CD4-positive, alpha-beta memory T cell (primary cell): ENCODE data around the gene STK11. TPM values are rescaled to one million over a fixed set of nuclear protein-coding genes. Genes with fewer than 3 reads are reported as not detected.
A peak's percentile ranks its signal among the peaks of the same experiment; 100 is the strongest.

Experiments
- CTCF ChIA-PET: fragments of 350-600 bp; sonication (Branson Sonifier 250); formaldehyde crosslinking; loops from one replicate; lab custom pipeline; 2021; ENCODE audit warnings: inconsistent platforms; ENCODE audit not compliant: partially characterized antibody; lab: Charles Lee
- POLR2A ChIA-PET: fragments of 350-600 bp; sonication (Branson Sonifier 250); formaldehyde crosslinking; loops from one replicate; lab custom pipeline; 2021; ENCODE audit not compliant: partially characterized antibody; lab: Charles Lee
- DNase-seq, 5 donors: peaks; one replicate each; pipeline versions ENCODE4 v3.0.0 to v3.0.0-alpha.2; 2020 to 2022; ENCODE audit warnings: mixed read lengths in 1 of 5
- H3K27ac ChIP-seq: one replicate; pipeline ENCODE4 v1.7.0; 2013; ENCODE audit warnings: low read depth, low read length
- H3K27me3 ChIP-seq: 2 replicates; pipeline ENCODE4 v1.7.0; 2013; ENCODE audit warnings: mild to moderate bottlenecking, low read length, moderate library complexity; ENCODE audit not compliant: insufficient read depth
- H3K36me3 ChIP-seq: 2 replicates; pipeline ENCODE4 v1.7.0; 2013; ENCODE audit warnings: mild to moderate bottlenecking, low read length, moderate library complexity; ENCODE audit not compliant: insufficient read depth
- H3K4me1 ChIP-seq: 2 replicates; pipeline ENCODE4 v1.7.0; 2013; ENCODE audit warnings: mild to moderate bottlenecking, low read length, moderate library complexity; ENCODE audit not compliant: insufficient read depth
- H3K4me3 ChIP-seq, 2 donors: one replicate each; pipeline ENCODE4 v1.7.0; 2013; ENCODE audit warnings: low read length in 2 of 2, mild to moderate bottlenecking in 1 of 2
- H3K9me3 ChIP-seq, 2 donors: one replicate each; pipeline ENCODE4 v1.7.0; 2013; ENCODE audit warnings: low read length in 2 of 2, control low read depth in 1 of 2; ENCODE audit not compliant: control insufficient read depth in 1 of 2
- H3K27ac Mint-ChIP-seq, 7 donors: one replicate each; pipeline ENCODE4 v1.8.0; 2020 to 2021; ENCODE audit warnings: mixed read lengths in 7 of 7, mild to moderate bottlenecking in 6 of 7, inconsistent platforms in 3 of 7, moderate library complexity in 3 of 7
- H3K27me3 Mint-ChIP-seq, 2 donors: one replicate each; pipeline ENCODE4 v1.8.0; 2020 to 2021; ENCODE audit warnings: mixed read lengths in 2 of 2
- H3K36me3 Mint-ChIP-seq, 2 donors: one replicate each; pipeline ENCODE4 v1.8.0; 2020 to 2021; ENCODE audit warnings: mixed read lengths in 2 of 2, inconsistent platforms in 1 of 2, mild to moderate bottlenecking in 1 of 2
- H3K4me1 Mint-ChIP-seq, 4 donors: one replicate each; pipeline ENCODE4 v1.8.0; 2020 to 2021; ENCODE audit warnings: mixed read lengths in 4 of 4, mild to moderate bottlenecking in 1 of 4
- H3K4me3 Mint-ChIP-seq, 8 donors: one replicate each; pipeline ENCODE4 v1.8.0; 2020 to 2021; ENCODE audit warnings: mixed read lengths in 8 of 8, mild to moderate bottlenecking in 7 of 8, moderate library complexity in 6 of 8, inconsistent platforms in 3 of 8
- H3K9me3 Mint-ChIP-seq, 8 donors: one replicate each; pipeline ENCODE4 v1.8.0; 2020 to 2021; ENCODE audit warnings: mixed read lengths in 8 of 8, mild to moderate bottlenecking in 5 of 8, inconsistent platforms in 3 of 8, moderate library complexity in 1 of 8
- intact Hi-C: fragments of 100-400 bp; cut with micrococcal nuclease; formaldehyde crosslinking; loops from one replicate; pipeline ENCODE4 v1.15.1; 2023
- polyA plus RNA-seq, 2 donors: library from polyadenylated mRNA; unstranded; fragments of 300-500 nt; fragmentation: Illumina TruSeq; gene quantifications; one replicate each; pipeline ENCODE4 v1.2.3, GENCODE V29; 2021
- total RNA-seq, 2 experiments: library from RNA; stranded (reverse); gene quantifications; one replicate each; pipeline ENCODE4 v1.2.3, GENCODE V29; 2021

The STK11 gene
- total and polyA plus RNA-seq, 4 experiments from 2014 or later = 11.0 to 114 (median 77.6) TPM

GRCh38 chr19:1161716-1162115, 43.9 kb upstream of the STK11 start:
- DNase-seq = no peak
- Histone ChIP-seq H3K9me3 (no peaks in the 10 kb centered on the region), H3K4me3 (no peak overlapping the region), H3K4me1 (no peaks in the 10 kb centered on the region), H3K27me3 (no peaks in the 10 kb centered on the region), H3K36me3 (no peaks in the 10 kb centered on the region), H3K27ac (no peak overlapping the region)
- intact Hi-C loops = no loop called here
- Mint-ChIP-seq H3K4me3 (no peak overlapping the region), H3K27me3 (no peaks in the 10 kb centered on the region), H3K4me1 (peaks cover 3 to 8% (median 5%) of the 10 kb centered on the region in 4 donors), H3K36me3 (peaks cover 0 to 4% of the 10 kb centered on the region in 2 donors), H3K27ac (no peak overlapping the region), H3K9me3 (no peaks in the 10 kb centered on the region)
- ChIA-PET POLR2A (no interaction called here), CTCF (no interaction called here)

- intact Hi-C loops = no loop called here
- CTCF ChIA-PET = no interaction called here
- Mint-ChIP-seq H3K9me3 (no peaks in the 10 kb centered on the region), H3K4me3 (peak overlapping the region in 1 of 8 donors; percentile 33), H3K36me3 (peaks cover 0 to 4% of the 10 kb centered on the region in 2 donors), H3K27ac (peak overlapping the region in 3 of 7 donors; percentile 35 to 54 (median 44)), H3K27me3 (no peaks in the 10 kb centered on the region), H3K4me1 (peaks cover 3 to 8% (median 5%) of the 10 kb centered on the region in 4 donors)
- Histone ChIP-seq H3K4me1 (no peaks in the 10 kb centered on the region), H3K27ac (no peak overlapping the region), H3K27me3 (no peaks in the 10 kb centered on the region), H3K9me3 (no peaks in the 10 kb centered on the region), H3K4me3 (no peak overlapping the region), H3K36me3 (no peaks in the 10 kb centered on the region)
- no peak for DNase-seq
- POLR2A ChIA-PET = interaction anchor here (1.5 kb wide), 1 partner anchor 12 kb away, joined by 4 read pairs; the partner anchor contains the start of gene SBNO2
Observed at GRCh38 chr19:1162404-1163282, 42.9 kb upstream of the STK11 start.

- no peaks in the 10 kb centered on the region for H3K36me3 ChIP-seq
- H3K27ac ChIP-seq = no peak overlapping the region
- no peaks in the 10 kb centered on the region for H3K4me1 ChIP-seq
- no peaks in the 10 kb centered on the region for H3K27me3 ChIP-seq
- H3K36me3 Mint-ChIP-seq = peaks cover 0 to 4% of the 10 kb centered on the region in 2 donors
- H3K9me3 Mint-ChIP-seq = no peaks in the 10 kb centered on the region
- H3K27me3 Mint-ChIP-seq = no peaks in the 10 kb centered on the region
- intact Hi-C loops = no loop called here
- H3K27ac Mint-ChIP-seq = peak overlapping the region in 3 of 7 donors; percentile 35 to 54 (median 44)
- DNase-seq = no peak
- no peak overlapping the region for H3K4me3 ChIP-seq
- no peaks in the 10 kb centered on the region for H3K9me3 ChIP-seq
- peaks cover 3 to 8% (median 5%) of the 10 kb centered on the region in 4 donors for H3K4me1 Mint-ChIP-seq
- ChIA-PET CTCF (no interaction called here), POLR2A (interaction anchor here (1.5 kb wide), 1 partner anchor 11 kb away, joined by 4 read pairs; the partner anchor contains the start of gene SBNO2)
- H3K4me3 Mint-ChIP-seq = peak overlapping the region in 1 of 8 donors; percentile 33
Observed at GRCh38 chr19:1163283-1163933, 42.2 kb upstream of the STK11 start.

- intact Hi-C loops = no loop called here
- no peaks in the 10 kb centered on the region for H3K9me3 ChIP-seq
- no peak overlapping the region for H3K4me3 Mint-ChIP-seq
Observed at GRCh38 chr19:1163934-1164683, 41.5 kb upstream of the STK11 start.

GRCh38 chr19:1164684-1165531, 40.7 kb upstream of the STK11 start:
- H3K27ac Mint-ChIP-seq = no peak overlapping the region
- Histone ChIP-seq H3K36me3 (no peaks in the 10 kb centered on the region), H3K4me1 (peaks cover 5% of the 10 kb centered on the region), H3K27me3 (no peaks in the 10 kb centered on the region), H3K27ac (no peak overlapping the region), H3K4me3 (no peak overlapping the region), H3K9me3 (no peaks in the 10 kb centered on the region)
- intact Hi-C loops = no loop called here
- CTCF ChIA-PET = no interaction called here
- peaks cover 7 to 15% (median 10%) of the 10 kb centered on the region in 4 donors for H3K4me1 Mint-ChIP-seq
- no peaks in the 10 kb centered on the region for H3K27me3 Mint-ChIP-seq
- H3K4me3 Mint-ChIP-seq = no peak overlapping the region
- H3K36me3 Mint-ChIP-seq = peaks cover 3 to 9% of the 10 kb centered on the region in 2 donors
- no peaks in the 10 kb centered on the region for H3K9me3 Mint-ChIP-seq
- POLR2A ChIA-PET = no interaction called here
- no peak for DNase-seq

More at GRCh38 chr19:1163934-1164683, 41.5 kb upstream of the STK11 start:
- H3K27ac ChIP-seq = no peak overlapping the region
- ChIA-PET POLR2A (interaction anchor here (1.5 kb wide), 1 partner anchor 10 kb away, joined by 4 read pairs; the partner anchor contains the start of gene SBNO2), CTCF (no interaction called here)
- Mint-ChIP-seq H3K27me3 (no peaks in the 10 kb centered on the region), H3K9me3 (no peaks in the 10 kb centered on the region), H3K36me3 (peaks cover 0 to 6% of the 10 kb centered on the region in 2 donors), H3K4me1 (peaks cover 3 to 11% (median 6%) of the 10 kb centered on the region in 4 donors), H3K27ac (no peak overlapping the region)
- no peaks in the 10 kb centered on the region for H3K27me3 ChIP-seq
- no peaks in the 10 kb centered on the region for H3K36me3 ChIP-seq
- H3K4me1 ChIP-seq = no peaks in the 10 kb centered on the region
- DNase-seq = no peak
- no peak overlapping the region for H3K4me3 ChIP-seq

GRCh38 chr19:1166872-1167573, 38.6 kb upstream of the STK11 start:
- H3K27ac ChIP-seq = no peak overlapping the region
- intact Hi-C loops = no loop called here
- Mint-ChIP-seq H3K27me3 (no peaks in the 10 kb centered on the region), H3K27ac (peak overlapping the region in 1 of 7 donors; percentile 52), H3K4me1 (peaks cover 17 to 29% (median 23%) of the 10 kb centered on the region in 4 donors), H3K36me3 (peaks cover 10 to 18% of the 10 kb centered on the region in 2 donors), H3K4me3 (no peak overlapping the region), H3K9me3 (peaks cover 0 to 2% (median 0%) of the 10 kb centered on the region in 8 donors)
- H3K27me3 ChIP-seq = no peaks in the 10 kb centered on the region
- H3K36me3 ChIP-seq = no peaks in the 10 kb centered on the region
- peaks cover 23% of the 10 kb centered on the region for H3K4me1 ChIP-seq
- H3K9me3 ChIP-seq = no peaks in the 10 kb centered on the region
- no peak for DNase-seq
- POLR2A ChIA-PET = interaction anchor here (1.0 kb wide), 1 partner anchor 127 kb away, joined by 3 read pairs; the partner anchor contains the start of gene ABCA7
- H3K4me3 ChIP-seq = no peak overlapping the region
- CTCF ChIA-PET = interaction anchor here (1.0 kb wide), 1 partner anchor 33 kb away, joined by 3 read pairs; no protein-coding TSS in a partner anchor
